Stimulated activated memory B cell treated with anti-CD40 and anti-IgM and Interleukin-4, amounts not matched to agents 10 μg/mL and 1 μg/mL and 100 μg/mL, for 72 hours (primary cell): Measurements from ENCODE around the gene EEA1.

Source experiments
- ATAC-seq: fragments of 150-1000 bp; cut with Tn5 transposase; 2 replicates; pipeline ENCODE4 v1.10.0; 2021
- H3K27ac Mint-ChIP-seq: one replicate; pipeline ENCODE4 v1.8.0; 2022; ENCODE audit warnings: mild to moderate bottlenecking, mixed read lengths
- H3K27me3 Mint-ChIP-seq: one replicate; pipeline ENCODE4 v1.8.0; 2022; ENCODE audit warnings: mixed read lengths
- H3K36me3 Mint-ChIP-seq: one replicate; pipeline ENCODE4 v1.8.0; 2022; ENCODE audit warnings: mixed read lengths
- H3K4me1 Mint-ChIP-seq: one replicate; pipeline ENCODE4 v1.8.0; 2022; ENCODE audit warnings: mixed read lengths
- H3K4me3 Mint-ChIP-seq: one replicate; pipeline ENCODE4 v1.8.0; 2022; ENCODE audit warnings: mild to moderate bottlenecking, moderate library complexity, mixed read lengths
- H3K9me3 Mint-ChIP-seq: one replicate; pipeline ENCODE4 v1.8.0; 2022; ENCODE audit warnings: mixed read lengths

Gene EEA1

DNA sequence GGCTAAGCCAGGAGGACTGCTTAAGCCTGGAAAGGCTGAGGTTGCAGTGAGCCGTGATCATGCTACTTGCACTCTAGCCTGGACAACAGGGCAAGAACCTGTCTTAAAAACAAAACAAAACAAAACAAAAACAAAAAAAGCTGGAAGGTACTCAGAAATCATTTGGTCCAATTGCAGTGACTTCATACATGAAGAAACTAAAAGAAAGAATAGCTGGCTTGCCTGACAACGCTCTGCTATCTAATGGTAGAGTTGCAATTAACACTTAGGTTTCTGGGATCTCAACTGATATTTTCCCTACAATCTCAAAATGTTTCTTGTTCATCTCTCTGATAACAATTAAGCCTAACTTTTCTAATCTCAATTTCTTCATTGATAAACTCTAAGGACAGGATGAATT lies 13.7 kb downstream of the EEA1 start:
- Mint-ChIP-seq H3K27ac (no peak overlapping the region), H3K27me3 (no peaks in the 10 kb centered on the region), H3K36me3 (peaks cover 20% of the 10 kb centered on the region), H3K4me3 (no peak overlapping the region), H3K9me3 (peaks cover 2% of the 10 kb centered on the region), H3K4me1 (peaks cover 37% of the 10 kb centered on the region)
- no peak for ATAC-seq

GRCh38 chr12:92914170-92914569 lies 14.9 kb downstream of the EEA1 start:
- no peak for ATAC-seq
- Mint-ChIP-seq H3K4me3 (no peak overlapping the region), H3K36me3 (peaks cover 26% of the 10 kb centered on the region), H3K4me1 (peaks cover 37% of the 10 kb centered on the region), H3K9me3 (peaks cover 2% of the 10 kb centered on the region), H3K27me3 (no peaks in the 10 kb centered on the region), H3K27ac (no peak overlapping the region)

DNA sequence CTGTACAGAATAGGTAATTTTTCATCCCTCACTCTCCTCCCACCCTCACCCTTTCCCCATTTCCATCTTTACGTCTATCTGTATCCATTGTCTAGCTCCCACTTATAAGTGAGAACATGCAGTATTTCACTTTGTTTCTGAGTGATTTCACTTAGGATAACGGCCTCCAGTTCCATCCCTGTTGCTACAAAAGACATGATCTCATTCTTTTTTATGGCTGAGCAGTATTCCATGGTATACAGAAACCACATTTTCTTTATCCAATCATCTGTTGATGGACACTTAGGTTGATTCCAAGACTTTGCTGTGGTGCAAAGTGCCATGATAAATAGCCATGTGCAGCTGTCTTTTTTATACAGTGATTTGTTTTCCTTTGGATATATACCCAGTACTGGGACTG lies 16.4 kb downstream of the EEA1 start:
- Mint-ChIP-seq H3K27ac (peak overlapping the region; percentile 52), H3K4me3 (no peak overlapping the region), H3K9me3 (peaks cover 2% of the 10 kb centered on the region), H3K36me3 (peaks cover 29% of the 10 kb centered on the region), H3K4me1 (peaks cover 44% of the 10 kb centered on the region), H3K27me3 (no peaks in the 10 kb centered on the region)
- no peak for ATAC-seq

DNA sequence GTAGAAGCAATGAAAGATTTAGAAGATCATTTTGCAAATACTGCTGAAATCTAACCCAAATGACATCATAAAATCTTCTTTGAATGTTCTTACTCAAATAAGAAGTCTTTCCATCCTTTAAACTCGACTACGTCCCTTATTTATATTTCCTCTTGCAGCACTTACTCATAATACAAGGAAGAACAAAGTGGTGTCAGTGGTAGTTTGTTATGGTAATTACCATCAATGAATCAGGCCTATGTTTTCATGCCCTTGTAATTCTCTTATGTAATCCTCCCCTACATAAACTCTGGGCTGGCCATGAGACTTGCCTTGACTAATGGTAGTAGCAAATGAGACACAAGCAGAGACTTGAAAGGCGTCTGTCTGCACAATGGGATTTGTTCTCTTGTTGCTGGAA lies 17.0 kb downstream of the EEA1 start:
- Mint-ChIP-seq H3K9me3 (peaks cover 2% of the 10 kb centered on the region), H3K4me3 (no peak overlapping the region), H3K27ac (peak overlapping the region; percentile 52), H3K27me3 (no peaks in the 10 kb centered on the region), H3K4me1 (peaks cover 50% of the 10 kb centered on the region), H3K36me3 (peaks cover 35% of the 10 kb centered on the region)
- no peak for ATAC-seq

DNA sequence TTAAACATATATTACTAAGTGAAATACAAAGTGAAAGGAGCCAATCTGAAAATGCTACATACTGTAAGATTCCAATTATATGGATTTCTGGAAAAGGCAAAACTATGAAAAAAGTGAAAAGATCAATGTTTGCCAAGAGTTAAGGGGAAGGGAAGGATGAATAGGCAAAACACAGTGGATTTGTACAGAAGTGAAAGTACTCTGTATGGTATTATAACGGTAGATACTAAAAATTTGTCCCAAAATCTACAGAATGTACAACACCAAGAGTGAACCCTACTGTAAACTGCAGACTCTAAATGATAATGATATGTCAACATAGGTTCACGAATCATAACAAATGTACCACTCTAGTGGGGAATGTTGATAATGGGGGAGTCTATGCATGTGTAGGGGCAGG lies 17.8 kb downstream of the EEA1 start:
- Mint-ChIP-seq H3K27ac (peak overlapping the region; percentile 52), H3K9me3 (peaks cover 2% of the 10 kb centered on the region), H3K4me1 (peaks cover 50% of the 10 kb centered on the region), H3K27me3 (no peaks in the 10 kb centered on the region), H3K4me3 (no peak overlapping the region), H3K36me3 (peaks cover 35% of the 10 kb centered on the region)
- ATAC-seq = no peak

GRCh38 chr12:92908108-92908507 lies 21.0 kb downstream of the EEA1 start:
- Mint-ChIP-seq H3K27ac (no peak overlapping the region), H3K27me3 (no peaks in the 10 kb centered on the region), H3K4me3 (no peak overlapping the region), H3K4me1 (peaks cover 46% of the 10 kb centered on the region), H3K9me3 (peaks cover 2% of the 10 kb centered on the region), H3K36me3 (peaks cover 21% of the 10 kb centered on the region)
- ATAC-seq = no peak

GRCh38 chr12:92905811-92906554 lies 23.1 kb downstream of the EEA1 start:
- H3K9me3 Mint-ChIP-seq = no peaks in the 10 kb centered on the region
- ATAC-seq = no peak

GRCh38 chr12:92905258-92905810 lies 23.8 kb downstream of the EEA1 start:
- no peaks in the 10 kb centered on the region for H3K27me3 Mint-ChIP-seq
- no peak overlapping the region for H3K4me3 Mint-ChIP-seq
- no peak overlapping the region for H3K27ac Mint-ChIP-seq
- peaks cover 24% of the 10 kb centered on the region for H3K4me1 Mint-ChIP-seq
- no peaks in the 10 kb centered on the region for H3K9me3 Mint-ChIP-seq
- ATAC-seq = no peak
- H3K36me3 Mint-ChIP-seq = peaks cover 14% of the 10 kb centered on the region

More at GRCh38 chr12:92905811-92906554, 23.1 kb downstream of the EEA1 start:
- Mint-ChIP-seq H3K27ac (no peak overlapping the region), H3K4me3 (no peak overlapping the region), H3K4me1 (peaks cover 25% of the 10 kb centered on the region), H3K36me3 (peaks cover 14% of the 10 kb centered on the region), H3K27me3 (no peaks in the 10 kb centered on the region)

DNA sequence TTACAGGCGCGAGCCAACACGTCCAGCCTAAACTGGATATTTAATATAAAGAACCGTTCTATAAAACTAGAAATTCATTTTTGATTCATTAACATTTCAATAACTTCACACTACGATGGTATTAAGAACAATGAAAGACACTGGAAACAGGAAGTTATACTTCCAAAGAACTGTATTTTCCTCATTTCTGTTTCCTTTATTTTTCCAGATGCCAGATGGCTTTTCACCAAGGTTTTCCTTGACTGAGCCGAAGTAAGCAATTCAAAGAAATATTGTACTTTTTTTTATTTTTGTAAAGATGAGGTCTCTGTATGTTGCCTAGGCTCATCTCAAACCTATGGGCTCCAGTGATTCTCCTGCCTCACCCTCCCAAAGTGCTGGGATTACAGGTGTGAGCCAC lies 28.2 kb downstream of the EEA1 start:
- no peak overlapping the region for H3K27ac Mint-ChIP-seq
- no peak for ATAC-seq
- peaks cover 17% of the 10 kb centered on the region for H3K36me3 Mint-ChIP-seq
- H3K27me3 Mint-ChIP-seq = no peaks in the 10 kb centered on the region
- no peak overlapping the region for H3K4me3 Mint-ChIP-seq
- peaks cover 2% of the 10 kb centered on the region for H3K9me3 Mint-ChIP-seq
- peaks cover 31% of the 10 kb centered on the region for H3K4me1 Mint-ChIP-seq

DNA sequence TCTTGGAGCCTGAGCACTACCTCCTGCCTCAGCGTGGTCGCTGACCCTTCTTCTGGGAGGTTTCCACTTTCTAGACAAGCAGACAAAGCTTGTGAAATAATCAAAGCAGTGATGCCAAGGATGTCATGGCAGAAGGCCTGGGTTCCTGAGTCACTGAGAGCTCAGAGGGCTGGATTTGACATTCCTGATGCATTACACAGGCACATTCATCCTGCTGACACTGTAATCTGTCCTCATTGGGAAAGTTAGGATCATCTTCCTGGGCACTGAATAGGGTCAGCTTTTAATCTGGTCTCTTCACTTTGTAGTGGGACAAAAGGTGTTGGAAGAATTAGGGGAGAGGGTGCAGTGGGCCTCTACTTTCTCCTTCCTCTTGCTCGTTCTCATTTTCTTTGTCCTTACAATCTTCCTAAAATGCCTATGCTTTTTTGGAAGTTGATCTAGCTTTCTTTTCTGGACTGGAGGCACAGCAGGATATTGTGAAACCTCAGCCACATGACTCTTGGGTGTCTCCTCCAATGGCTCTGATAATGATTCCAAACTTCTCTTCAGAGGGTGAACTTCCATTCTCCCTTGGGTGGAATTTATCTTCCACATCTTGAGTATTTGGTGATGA lies 29.6 kb downstream of the EEA1 start:
- peaks cover 26% of the 10 kb centered on the region for H3K4me1 Mint-ChIP-seq
- peaks cover 2% of the 10 kb centered on the region for H3K9me3 Mint-ChIP-seq
- ATAC-seq = no peak
- peaks cover 25% of the 10 kb centered on the region for H3K36me3 Mint-ChIP-seq
- H3K27ac Mint-ChIP-seq = no peak overlapping the region
- H3K4me3 Mint-ChIP-seq = no peak overlapping the region
- H3K27me3 Mint-ChIP-seq = no peaks in the 10 kb centered on the region

- no peaks in the 10 kb centered on the region for H3K27me3 Mint-ChIP-seq
- H3K36me3 Mint-ChIP-seq = peaks cover 31% of the 10 kb centered on the region
- H3K27ac Mint-ChIP-seq = no peak overlapping the region
- H3K9me3 Mint-ChIP-seq = peaks cover 2% of the 10 kb centered on the region
- ATAC-seq = no peak
- H3K4me3 Mint-ChIP-seq = no peak overlapping the region
- peaks cover 23% of the 10 kb centered on the region for H3K4me1 Mint-ChIP-seq
Observed at GRCh38 chr12:92898755-92899154, 30.3 kb downstream of the EEA1 start.

DNA sequence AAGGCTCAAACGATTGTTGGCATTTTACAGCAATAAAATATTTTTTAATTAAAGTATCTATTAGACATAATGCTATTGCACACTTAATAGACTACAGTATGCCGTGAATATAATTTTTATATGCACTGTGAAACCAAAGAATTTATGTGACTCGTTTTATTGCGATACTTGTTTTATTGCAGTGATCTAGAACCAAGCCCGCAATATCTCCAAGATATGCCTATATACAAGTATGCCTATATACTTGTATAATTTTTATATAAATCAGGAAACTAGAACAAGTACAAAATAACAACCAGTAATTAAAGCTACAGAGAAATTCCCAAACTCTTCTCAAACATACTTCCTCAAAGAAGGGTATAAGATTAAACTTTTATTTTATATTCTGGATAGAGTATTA lies 31.3 kb downstream of the EEA1 start:
- H3K9me3 Mint-ChIP-seq = peaks cover 2% of the 10 kb centered on the region
- no peak for ATAC-seq
- H3K27ac Mint-ChIP-seq = no peak overlapping the region
- no peak overlapping the region for H3K4me3 Mint-ChIP-seq
- peaks cover 27% of the 10 kb centered on the region for H3K4me1 Mint-ChIP-seq
- H3K27me3 Mint-ChIP-seq = no peaks in the 10 kb centered on the region
- peaks cover 34% of the 10 kb centered on the region for H3K36me3 Mint-ChIP-seq

DNA sequence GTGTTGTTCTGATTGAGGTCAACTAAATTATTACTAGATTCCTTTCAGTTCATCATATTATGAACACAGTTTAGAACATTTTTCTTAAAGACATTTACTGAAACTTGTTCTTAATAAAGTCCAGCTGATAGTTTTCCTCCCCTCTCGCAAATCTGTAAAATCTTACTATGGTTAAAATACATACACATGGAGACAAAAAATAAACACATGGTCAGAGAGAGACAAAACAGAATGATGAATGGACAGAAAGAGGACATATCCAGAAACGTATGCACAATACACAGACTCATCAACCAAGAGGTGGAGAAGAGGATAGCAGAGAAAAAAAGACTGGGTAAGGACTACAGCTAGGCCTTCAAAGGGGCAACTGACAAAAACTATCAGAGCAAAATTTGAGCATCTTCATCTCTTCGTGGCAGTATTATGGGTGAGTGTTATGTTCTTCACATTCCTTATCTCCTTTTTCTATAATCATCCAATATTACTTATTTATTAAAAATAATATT lies 38.4 kb downstream of the EEA1 start:
- no peaks in the 10 kb centered on the region for H3K9me3 Mint-ChIP-seq
- no peak overlapping the region for H3K4me3 Mint-ChIP-seq
- peaks cover 81% of the 10 kb centered on the region for H3K36me3 Mint-ChIP-seq
- H3K4me1 Mint-ChIP-seq = peaks cover 35% of the 10 kb centered on the region
- H3K27me3 Mint-ChIP-seq = no peaks in the 10 kb centered on the region
- H3K27ac Mint-ChIP-seq = peak overlapping the region; percentile 76
- ATAC-seq = no peak

DNA sequence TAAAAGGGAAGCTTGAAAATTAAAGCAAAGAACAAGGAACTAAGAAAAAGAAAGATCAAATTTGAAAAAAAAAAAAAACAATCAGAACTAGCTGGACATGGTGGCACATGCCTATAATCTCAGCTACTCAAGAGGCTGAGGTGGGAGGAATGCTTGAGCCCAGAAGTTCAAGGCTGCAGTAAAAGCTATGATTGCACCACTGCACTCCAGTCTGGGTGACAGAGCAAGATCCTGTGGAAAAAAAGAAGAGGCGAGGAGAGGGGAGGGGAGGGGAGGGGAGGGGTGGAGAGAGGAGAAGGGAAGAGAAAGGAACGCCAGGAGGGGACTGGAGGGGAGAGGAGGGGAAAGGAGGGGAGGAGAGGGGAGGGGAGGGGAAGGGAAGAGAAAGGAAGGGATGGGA lies 43.0 kb downstream of the EEA1 start:
- H3K9me3 Mint-ChIP-seq = no peaks in the 10 kb centered on the region
- H3K27me3 Mint-ChIP-seq = no peaks in the 10 kb centered on the region
- H3K27ac Mint-ChIP-seq = no peak overlapping the region
- H3K36me3 Mint-ChIP-seq = peaks cover 92% of the 10 kb centered on the region
- H3K4me1 Mint-ChIP-seq = peaks cover 15% of the 10 kb centered on the region
- no peak for ATAC-seq
- no peak overlapping the region for H3K4me3 Mint-ChIP-seq

DNA sequence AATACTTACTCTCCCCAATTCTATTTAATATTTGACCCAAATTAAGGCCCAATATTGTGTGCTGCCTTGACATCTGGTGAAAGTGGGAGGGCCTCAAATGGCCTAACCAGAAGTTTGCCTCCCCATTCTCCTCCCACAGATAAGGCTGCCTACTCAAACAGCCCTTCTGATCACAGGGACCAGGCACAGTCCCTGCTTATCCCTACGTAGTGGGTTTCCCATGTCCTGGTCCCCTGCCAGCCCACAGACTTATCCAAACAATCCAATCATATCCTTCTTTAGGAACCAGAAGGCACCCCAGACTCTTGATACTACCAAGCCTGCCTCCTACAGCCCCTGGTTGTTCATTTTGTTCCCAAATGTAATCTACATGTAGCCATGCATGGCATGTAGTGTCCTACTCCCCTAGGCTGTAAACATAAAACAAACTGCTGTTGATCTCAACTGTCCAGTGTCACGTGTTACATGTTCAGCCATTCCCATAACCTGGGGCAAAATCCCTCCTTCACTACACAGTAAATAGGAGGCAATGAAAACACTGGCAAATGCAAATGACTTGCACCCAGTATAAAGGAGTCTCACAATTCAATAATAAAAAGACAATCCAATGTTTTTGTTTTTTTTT lies 49.3 kb downstream of the EEA1 start:
- no peak for ATAC-seq
- H3K36me3 Mint-ChIP-seq = peaks cover 88% of the 10 kb centered on the region
- H3K27me3 Mint-ChIP-seq = no peaks in the 10 kb centered on the region
- no peak overlapping the region for H3K4me3 Mint-ChIP-seq
- no peaks in the 10 kb centered on the region for H3K9me3 Mint-ChIP-seq
- H3K27ac Mint-ChIP-seq = no peak overlapping the region
- peaks cover 6% of the 10 kb centered on the region for H3K4me1 Mint-ChIP-seq
